ENCODE results near the gene ARIH2.
"Not testable (repeated sequence)": the region's sequence is repeated elsewhere in the genome, so short reads cannot be mapped to it uniquely, and the experiment has no call there.

Gene ARIH2

DNA sequence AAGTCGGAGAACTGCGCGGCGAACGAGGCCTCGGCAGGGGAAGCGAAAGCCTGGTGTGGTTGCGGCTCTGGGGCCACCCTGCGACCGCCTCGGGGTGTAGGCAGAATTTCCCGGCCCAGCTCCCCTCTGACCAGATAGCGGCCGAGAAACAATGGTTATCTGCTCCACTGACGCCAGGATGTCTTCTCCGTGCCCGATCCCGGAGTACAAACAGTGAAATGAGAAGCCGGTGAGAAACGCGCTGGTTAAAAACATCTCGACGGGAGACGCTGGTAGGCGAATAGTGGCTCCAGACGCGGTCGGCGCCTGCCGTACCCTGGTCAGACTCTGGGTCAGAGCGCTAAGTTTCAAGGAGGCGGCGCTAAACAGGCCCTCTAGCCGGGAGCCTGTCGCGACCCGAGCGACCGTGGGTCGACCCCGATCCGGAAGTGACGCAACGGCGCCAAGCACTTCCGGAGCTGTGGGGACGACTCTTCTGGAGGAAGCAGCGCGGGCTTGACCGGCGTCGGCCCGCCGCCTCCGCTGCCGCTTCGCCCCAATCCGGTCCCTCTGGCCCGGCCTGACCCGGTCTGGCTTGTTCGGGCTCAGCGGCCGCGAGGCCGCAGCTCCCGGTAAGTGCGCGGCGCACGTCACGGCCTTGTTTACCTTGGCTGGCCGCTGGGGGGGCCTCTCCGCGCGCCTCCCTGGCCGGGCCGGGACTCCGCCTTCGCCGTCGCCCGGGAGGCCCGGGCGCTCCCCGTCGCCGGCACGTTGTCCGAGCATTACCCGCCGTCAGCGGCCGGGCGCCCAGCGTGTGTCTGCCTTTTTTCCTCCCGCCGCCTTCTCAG lies at the start of gene ARIH2:
ARIH2 (plus strand) TSS at position 455 of the 827 bp plus-strand sequence. CDS start 8,717 bp downstream, outside the sequence.
- peak; percentile 79 for DNase-seq

- DNase-seq: no peak
Observed at GRCh38 chr3:48877671-48878070, 41.0 kb upstream of the ARIH2 start.

GRCh38 chr3:48879307-48879993 lies 39.2 kb upstream of the ARIH2 start:
- DNase-seq: no peak

- DNase-seq: no peak
Observed at GRCh38 chr3:48879994-48880377, 38.7 kb upstream of the ARIH2 start.

DNA sequence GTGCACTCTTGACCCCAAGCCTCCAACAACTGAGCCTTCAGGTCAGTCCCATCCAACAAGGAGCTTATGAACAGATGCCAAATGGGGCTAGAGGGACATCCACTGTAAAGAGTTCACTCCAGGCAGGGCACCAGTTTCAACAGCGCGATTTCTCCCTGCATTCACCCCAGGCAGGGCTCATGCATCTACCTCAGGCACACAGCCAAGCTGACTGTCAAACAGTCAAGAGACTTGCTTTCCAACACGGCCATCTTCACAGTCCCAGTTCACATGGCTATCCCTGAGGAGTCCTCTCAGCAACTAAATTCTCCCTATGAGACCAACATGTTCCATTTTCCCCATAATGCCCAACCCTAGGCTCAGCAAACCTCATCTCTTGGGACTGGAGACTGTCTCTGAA lies 37.6 kb upstream of the ARIH2 start:
- no peak for DNase-seq

- DNase-seq: no peak
Observed at GRCh38 chr3:48881652-48882114, 37.0 kb upstream of the ARIH2 start.

DNA sequence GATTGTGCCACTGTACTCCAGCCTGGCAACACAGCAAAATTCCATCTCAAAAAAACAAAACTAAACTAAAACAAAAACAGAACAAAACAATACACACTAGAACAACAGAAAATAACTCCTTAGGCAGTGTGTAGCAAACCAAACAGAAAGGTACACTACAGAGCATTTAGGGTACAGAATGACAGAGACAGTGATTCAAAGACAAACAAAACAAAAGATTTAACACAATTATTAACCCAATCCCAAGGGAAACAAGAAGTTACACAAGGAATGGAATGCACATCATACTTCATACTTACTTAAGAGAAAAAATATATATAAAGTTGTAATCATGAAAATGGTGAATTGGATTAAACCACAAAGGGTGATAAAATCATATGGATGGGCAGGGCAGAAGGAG lies 32.9 kb upstream of the ARIH2 start:
- DNase-seq: no peak

GRCh38 chr3:48891606-48892005 lies 27.0 kb upstream of the ARIH2 start:
- no peak for DNase-seq

- DNase-seq: no peak
Observed at GRCh38 chr3:48894516-48894915, 24.1 kb upstream of the ARIH2 start.

- DNase-seq: no peak
Observed at GRCh38 chr3:48896936-48897335, 21.7 kb upstream of the ARIH2 start.

DNA sequence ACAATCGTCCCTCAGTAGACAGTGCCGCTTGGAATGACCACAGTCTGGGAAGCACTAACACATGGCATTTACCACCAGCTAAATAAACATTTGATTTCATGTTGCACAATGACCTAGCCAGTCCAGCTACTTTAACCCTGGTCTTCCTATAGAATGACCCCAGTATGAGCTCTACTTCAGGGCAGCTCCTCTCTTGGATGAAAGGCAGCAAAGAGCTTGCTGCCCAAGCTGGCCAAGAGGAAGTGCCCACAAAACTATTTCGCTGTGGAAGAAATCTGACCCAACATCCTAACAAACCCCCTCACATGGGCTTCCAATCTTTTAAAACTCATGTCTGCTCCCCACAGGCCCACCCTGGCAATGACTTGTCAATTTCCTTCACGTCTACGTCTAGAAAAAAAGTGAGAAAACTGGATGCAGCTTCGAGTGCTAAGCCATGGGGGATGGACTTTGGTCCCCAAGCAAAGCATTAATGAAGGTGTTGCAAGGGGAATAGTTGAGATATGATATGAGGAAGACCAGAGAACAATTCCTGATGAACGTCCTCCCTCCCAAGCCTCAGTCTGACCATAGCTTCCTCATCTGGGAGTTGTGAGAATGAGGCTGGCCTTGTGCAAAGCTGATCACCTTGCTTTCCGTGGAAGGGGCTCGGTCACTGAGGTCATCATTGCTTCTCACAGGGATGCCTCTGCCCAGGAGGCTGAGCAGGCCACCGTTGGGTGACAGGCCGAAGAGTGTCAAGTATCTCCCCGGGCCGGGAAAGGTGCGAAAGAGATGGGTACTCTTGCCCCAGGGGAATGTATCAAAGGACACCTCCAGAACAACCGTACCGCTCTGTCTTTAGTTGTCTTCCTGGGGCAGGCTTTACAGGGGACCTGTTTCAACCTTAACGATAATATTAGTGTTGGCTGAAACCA lies 20.9 kb upstream of the ARIH2 start:
- DNase-seq: no peak

GRCh38 chr3:48898383-48899234 lies 20.0 kb upstream of the ARIH2 start, which contains the start of gene SLC25A20:
Gene SLC25A20, minus strand, starts transcription at chr3:48898882. Its CDS starts 88 bp downstream, at chr3:48898794.
- peak; percentile 79 for DNase-seq

GRCh38 chr3:48899273-48899672 lies 19.4 kb upstream of the ARIH2 start:
- DNase-seq: no peak

DNA sequence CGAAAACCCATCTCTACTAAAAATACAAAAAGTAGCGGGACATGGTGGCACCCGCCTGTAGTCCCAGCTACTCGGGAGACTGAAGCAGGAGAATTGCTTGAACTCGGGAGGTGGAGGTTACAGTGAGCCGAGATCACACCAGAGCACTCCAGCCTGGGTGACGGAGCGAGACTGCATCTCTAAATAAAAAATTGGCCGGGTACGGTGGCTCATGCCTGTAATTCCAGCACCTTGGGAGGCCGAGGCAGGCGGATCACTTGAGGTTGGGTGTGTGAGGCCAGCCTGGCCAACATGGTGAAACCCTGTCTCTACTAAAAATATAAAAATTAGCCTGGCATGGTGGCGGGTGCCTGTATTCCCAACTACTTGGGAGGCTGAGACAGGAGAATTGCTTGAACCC lies 11.6 kb upstream of the ARIH2 start:
- DNase-seq: not testable (repeated sequence)

DNA sequence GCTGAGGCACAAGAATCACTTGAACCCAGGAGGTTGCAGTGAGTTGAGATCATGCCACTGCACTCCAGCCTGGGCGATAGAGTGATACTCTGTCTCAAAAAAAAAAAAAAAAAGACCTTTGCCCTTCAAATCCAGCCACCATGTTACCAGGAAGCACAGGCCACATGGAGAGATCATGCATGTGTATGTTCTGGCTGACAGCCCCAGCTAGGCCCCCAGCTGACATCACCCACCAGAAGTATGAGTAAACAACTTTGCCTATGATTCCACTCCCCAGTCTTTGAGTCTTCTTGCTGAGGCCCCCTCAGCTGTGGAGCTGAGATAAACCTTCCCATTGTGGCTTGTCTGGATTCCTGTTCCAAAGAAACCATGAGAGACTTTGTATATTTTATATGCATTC lies 3.3 kb upstream of the ARIH2 start:
- DNase-seq: no peak

GRCh38 chr3:48919215-48920138 lies 835 bp downstream of the ARIH2 start:
- DNase-seq: peak; percentile 46

DNA sequence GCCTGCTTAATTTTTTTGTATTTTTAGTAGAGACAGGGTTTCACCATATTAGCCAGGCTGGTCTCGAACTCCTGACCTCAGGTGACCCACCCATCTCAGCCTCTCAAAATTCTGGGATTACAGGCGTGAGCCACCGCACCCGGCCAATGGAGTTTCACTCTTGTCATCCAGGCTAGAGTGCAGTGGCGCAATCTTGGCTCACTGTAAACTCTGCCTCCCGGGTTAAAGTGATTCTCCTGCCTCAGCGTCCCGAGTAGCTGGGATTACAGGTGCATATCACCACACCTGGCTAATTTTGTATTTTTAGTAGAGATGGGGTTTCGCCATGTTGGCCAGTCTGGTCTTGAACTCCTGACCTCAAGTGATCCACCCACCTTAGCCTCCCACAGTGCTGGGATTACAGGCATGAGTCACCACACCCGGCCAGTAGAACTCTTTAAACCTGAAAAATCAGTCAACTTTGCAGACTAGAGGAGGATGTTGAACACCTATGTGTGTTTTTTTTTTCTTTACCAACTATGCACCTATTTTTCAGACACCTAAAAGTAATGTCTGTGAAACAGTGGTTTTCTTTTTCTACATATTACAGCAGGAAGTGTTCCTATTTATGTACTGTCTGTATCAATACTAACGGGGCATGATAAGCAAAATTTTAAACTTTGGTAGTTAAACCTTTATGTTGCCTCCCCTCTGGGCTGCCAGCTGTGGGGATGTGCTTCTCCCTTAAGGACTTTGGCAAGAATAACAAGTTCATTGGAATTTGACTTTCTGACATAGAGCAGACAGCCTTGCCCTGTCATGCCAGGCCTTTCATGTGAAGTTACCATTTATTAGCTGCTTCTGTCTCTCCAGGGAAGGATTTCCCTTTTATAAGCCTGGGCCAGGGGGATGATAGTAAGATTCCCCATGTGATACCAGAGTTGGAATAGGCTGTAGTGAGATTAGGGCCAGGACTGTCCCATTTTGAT lies 8.1 kb downstream of the ARIH2 start:
- no peak for DNase-seq

- no peak for DNase-seq
Observed at GRCh38 chr3:48927928-48928327, 9.3 kb downstream of the ARIH2 start.

DNA sequence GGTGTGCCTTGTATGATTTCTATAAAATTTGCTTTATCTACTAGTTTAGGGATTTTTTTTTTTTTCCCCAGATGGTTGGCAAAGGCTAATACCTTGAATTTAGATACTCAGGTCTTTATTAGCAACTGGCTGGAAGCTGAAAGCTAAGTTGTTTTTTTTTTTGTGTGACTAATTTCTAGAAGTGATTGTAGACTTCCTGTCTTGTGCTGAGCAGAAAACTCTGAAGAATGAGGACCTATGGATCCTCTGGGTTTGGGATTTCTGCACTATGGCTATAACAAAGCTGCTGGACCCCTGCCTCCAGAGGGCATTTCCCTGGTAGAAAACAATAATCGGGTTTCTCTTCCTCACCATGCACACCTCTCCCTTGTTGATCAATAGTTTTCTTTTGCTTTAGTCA lies 10.0 kb downstream of the ARIH2 start:
- DNase-seq: no peak
